Hematopoietic multipotent progenitor cell treated with erythropoietin and hydrocortisone succinate and interleukin-3 and kit ligand, for 17 days (in vitro differentiated cells): ENCODE data around the gene SEC24B.

ENCODE experiments used
- DNase-seq: peaks from one replicate; pipeline ENCODE4 v3.0.0-alpha.2; 2015; ENCODE audit warnings: low spot score

The SEC24B gene

DNA sequence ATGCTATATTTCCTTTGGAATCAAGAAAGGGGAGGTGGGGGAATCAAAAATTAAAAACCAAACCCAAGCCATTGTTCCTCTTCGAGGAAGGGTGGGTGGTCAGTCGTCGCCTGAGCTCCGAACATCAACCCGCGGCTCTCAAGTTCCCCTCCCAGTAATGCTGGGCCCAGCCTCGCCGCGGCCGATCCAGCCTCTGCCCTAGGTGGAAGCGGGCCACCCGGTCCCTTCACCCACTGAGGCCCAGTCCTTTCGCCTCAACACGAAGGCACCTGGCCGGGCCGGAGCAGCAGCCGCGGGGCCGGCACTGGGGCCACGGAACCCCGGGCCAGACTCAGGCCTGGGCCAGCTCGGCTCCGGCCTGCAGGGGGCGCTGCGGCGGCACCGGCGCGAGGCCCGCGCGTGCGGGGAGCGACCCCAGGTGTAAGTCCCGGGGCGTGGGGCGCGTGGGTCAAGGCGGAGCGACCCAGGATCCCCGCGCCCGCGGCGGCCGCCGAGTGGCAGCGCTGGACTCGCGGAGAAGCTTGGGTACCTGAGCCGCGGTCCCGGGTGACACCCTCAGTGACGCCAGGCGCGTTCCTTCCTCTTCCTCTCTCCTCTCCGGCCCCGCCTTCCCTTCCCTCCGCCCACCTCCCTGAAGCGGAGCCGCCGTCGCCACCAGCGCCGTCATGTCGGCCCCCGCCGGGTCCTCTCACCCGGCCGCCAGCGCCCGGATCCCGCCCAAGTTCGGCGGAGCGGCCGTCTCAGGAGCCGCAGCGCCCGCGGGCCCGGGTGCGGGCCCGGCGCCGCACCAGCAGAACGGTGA, at the start of gene SEC24B:
SEC24B (plus strand) TSS at position 611 of the 802 bp plus-strand sequence; CDS start at position 666, 55 bp downstream.
- DNase-seq, result peak; percentile 88

- no peak for DNase-seq
Measured at GRCh38 chr4:109383823-109384222, 49.8 kb upstream of the SEC24B start.

DNA sequence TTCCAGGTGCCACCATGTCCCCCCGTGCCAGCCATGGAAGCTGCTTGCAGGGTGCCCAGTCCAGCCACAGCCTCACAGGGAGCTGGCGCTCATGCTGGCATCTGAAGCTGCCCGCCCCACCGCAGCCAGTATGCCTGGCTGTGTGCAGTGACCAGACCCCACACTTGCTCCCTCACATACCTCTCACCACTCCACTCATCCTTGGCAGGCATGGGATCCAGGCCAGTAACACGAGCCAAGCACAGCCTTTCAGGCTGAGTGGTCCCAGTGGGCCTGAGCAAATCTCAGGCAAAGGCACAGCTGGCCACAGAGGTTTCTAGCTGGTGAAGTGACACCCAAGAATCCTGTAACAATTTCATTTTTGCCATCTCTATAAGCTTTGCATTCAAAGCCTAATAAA, 48.4 kb upstream of the SEC24B start:
- no peak for DNase-seq

GRCh38 chr4:109389369-109390114, 44.1 kb upstream of the SEC24B start:
- DNase-seq, result no peak

DNA sequence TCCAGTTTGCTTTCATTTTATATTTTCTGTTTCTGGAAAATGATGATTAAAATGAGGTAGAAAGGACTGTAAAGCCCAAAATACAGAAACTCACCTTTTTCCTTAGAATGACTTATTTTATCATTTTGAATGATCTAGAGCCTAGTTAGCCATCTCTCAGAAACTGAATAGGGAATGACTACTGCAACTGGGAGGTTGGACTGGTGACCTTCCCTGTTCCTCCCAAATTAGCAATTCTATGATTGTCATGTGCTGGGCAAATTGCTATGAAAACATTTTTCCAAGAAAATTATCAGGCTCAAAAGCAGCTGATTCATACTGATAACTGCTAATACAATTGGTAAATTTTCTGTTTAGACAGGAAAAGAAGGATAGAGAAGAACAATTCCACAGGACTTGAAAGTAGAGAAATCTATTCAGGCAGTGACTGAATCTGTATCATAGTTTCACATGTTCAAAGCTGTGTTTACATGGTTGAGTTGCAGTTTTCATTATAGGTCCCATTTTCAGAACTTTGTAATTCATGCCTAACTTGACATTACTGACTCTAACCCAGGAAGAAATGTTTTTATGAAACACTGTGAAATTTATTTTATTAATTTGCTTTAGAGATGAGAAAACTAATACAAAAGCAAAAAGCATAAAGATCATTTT, 43.4 kb upstream of the SEC24B start:
- DNase-seq, result no peak

- DNase-seq, result no peak
Measured at GRCh38 chr4:109395694-109396093, 37.9 kb upstream of the SEC24B start.

GRCh38 chr4:109398928-109399327, 34.7 kb upstream of the SEC24B start:
- no peak for DNase-seq

- no peak for DNase-seq
Measured at GRCh38 chr4:109406337-109406931, 27.2 kb upstream of the SEC24B start.

DNA sequence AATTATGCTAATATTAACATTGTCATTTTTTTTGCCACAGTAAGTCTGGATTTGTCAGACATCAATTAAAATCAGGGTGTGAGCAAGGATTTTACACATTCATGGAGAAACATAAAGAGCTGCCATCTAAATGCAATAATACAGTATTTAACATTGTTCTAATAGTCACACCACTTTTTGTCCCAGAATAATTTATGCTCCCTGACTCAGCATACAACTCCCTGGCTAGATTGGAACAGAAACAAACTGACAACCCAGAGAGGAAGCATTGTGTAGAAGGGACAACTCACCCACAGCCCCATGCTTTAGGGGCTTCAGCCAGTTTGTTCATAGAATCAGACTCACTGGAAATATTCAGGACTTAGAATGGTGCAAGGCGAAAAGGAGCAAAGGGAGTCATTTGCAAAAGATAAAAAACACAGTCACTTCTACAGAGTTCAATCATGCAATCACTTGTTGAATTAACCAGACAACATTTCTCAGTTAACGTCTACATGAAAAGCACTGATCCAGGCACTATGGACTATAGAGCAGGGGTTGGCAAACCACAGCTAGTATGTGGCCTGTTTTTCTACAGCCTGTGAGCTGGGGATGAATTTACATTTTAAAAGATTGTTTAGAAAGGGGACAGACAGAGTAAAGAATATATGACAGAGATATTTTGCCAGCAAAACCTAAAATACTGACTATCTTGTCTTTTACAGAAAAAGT, 26.4 kb upstream of the SEC24B start:
- no peak for DNase-seq

- DNase-seq, result no peak
Measured at GRCh38 chr4:109408711-109409110, 24.9 kb upstream of the SEC24B start.

DNA sequence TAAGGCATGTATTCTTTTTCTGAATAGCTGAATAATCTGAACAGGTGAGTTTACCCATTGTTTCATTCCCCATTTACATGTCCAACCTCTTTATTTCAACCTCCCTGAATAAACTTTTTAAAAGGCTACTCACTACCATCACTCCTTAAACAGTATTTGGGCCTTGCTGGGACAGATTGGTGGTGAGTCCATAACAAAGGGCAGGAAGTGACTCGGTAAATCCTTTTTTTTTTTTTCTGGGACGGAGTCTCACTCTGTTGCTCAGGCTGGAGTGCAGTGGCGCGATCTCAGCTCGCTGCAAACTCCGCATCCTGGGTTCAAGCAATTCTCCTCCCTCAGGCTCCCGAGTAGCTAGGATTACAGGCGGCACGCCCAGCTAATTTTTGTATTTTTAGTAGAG, 23.4 kb upstream of the SEC24B start:
- no peak for DNase-seq

DNA sequence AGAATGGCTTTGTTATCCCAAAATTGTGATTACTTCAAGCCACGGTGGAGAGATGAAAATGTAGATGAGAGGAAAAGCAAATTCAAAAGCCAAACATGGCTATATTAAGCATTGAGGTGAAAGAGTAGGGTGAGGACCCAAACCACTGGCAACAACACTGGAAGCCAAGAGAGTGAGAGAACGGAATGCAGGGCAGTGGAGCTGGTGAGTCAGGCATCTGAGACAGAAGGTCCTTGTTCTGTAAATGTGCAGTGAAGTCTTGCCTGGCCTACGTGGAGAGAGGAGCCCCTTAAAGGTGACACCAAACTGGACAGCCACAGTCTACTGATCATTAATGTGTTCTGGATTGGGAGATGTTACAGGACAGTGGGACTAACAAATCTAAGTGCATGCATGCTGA, 22.8 kb upstream of the SEC24B start:
- DNase-seq, result no peak

DNA sequence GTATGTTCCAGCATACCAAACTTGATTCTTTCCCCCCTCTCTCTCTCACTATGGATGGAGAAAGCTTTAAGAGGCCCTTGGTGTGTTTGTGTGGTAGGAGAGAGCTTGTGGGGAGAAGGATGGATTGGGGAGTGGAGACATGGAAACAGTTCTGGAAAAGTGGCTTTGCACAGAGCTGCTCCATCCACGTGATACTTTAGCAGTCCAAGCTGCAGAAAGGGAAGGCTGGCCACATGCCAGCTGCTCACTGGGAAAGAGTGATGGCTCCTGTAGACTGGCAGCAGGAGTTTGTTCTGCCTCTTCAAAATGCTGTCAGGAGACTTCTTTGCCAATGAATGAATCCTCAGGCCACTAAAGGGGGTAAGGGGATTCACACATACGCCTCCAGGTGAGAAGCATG, 21.7 kb upstream of the SEC24B start:
- DNase-seq, result no peak

DNA sequence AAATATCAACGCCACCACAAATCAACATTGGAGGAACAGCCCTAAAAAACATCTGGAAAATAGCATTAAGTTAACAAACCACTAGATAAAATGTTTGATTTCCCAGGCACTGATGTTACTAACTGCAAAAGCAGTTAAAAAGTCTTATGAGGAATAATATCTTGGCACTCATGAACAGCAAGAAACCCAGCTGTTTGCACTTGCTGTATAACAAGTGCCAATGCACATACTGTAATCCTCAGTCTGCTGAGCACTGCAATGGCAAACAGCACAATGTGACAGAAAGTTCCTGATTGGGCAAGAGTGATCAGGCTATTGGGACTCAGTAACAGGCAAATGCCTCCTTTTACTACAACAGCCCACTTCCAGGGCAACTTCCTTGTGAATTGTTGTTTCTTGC, 20.8 kb upstream of the SEC24B start:
- no peak for DNase-seq

- DNase-seq, result no peak
Measured at GRCh38 chr4:109414938-109415337, 18.7 kb upstream of the SEC24B start.

DNA sequence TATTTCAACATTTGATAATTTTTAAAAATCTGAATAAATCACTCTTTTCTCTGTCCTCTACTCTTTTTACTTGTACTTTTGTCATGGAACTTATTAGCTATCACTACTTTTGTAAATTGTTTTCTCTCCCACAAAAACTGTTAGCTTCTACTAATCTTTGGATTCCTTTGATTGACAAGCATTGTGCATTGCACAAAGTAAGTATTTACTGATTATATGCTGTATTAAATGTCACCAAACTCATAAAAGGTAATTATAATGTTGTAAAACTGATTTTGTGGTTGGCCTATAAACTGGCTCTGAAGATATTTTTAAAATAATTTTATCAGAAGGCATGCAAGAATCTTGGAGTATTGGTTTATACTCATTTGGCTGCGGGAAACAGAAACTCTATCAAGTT, 15.0 kb upstream of the SEC24B start:
- no peak for DNase-seq

DNA sequence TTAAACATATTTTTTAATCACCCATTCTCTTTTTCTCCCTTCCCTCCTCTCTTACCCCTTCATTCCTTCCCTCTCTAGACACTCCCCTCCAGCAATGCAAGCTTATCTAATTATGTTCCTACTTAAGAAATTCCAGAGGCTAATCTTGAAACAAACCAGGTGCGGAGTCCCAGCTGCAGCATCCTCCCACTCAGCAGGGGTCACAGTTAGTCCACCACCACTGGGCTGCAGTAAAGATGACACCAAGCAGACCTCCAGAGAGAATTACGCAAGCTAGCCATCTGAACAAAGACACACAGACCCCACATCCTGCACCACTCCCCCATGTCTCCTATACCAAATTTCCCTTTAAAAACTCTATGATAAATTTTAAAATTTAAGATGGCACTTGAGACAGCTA, 13.9 kb upstream of the SEC24B start:
- no peak for DNase-seq

DNA sequence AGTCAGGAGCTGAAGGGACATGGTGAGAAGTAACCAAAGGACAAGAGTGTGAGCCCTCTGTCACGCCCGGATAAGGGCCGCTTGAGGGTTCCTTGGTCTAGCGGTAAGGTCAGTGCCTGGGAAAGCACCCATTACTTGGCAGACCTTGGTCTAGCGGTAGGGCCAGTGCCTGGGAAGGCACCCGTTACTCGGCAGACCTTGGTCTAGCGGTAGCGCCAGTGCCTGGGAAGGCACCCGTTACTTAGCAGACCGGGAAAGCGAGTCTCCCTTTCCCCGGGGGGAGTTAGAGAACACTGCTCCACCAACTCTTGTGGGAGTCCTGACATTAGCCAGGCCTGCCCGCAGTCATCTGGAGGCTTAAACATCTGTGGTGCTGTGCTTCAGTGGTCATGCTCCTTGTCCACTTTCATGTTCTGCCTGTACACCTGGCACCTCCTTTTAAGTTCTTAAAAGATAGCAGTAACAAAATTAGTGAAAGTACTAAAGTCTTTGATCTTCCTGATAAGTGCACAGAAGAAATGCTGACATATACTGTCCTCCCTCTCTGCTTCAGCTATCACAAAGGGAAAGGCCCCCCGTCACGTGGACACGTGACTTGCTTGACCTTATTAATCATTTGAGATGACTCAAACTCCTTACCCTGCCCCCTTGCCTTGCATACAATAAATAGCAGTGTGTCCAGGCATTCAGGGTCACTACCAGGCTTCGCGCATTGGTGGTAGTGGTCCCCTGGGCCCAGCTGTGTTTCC, 9.3 kb upstream of the SEC24B start:
- no peak for DNase-seq

- DNase-seq, result no peak
Measured at GRCh38 chr4:109425405-109425804, 8.2 kb upstream of the SEC24B start.

DNA sequence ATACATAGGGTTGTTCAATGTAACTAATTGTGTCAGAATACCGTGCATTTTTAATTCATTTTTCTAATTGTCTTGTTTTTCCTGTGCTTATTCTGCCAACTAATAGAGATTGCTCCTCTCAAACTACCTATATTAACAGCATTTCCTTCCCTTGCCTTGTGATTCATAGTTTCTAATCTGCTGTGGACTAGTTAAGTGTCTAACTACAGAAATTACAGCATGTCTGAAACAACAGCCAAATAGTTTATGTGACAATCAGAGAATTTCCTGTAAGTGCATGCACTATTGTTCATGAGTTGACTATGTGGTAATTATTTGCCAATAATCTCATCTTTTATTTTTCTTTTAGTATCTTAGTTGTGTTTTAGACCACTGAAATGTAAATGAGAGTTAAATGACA, 4.1 kb upstream of the SEC24B start:
- DNase-seq, result no peak

DNA sequence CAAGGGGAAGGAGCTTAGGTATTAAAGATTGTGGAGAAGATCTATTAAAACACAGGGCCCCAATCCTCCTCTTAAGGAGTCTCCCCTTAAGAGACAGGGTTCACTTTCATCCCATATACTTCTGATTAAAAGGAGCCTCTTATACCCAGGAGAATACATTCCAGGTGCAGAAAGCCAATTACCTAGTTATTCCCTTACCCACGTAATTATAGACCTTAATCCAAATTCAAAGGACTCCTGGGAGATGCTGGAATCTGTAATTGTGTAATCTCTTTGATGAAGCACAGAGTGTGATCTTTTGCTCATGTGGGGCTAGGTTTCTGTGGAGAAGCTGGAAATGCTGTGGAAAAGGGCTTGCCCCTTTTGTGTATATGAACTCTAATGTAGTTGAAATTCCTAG, 1.4 kb upstream of the SEC24B start:
- DNase-seq, result no peak
